NCI-H2196 (cell line): ENCODE measurements around the gene B4GALNT3.

Experiments used
- DNase-seq: peaks from one replicate; lab custom pipeline; 2025; ENCODE audit not compliant: unreplicated experiment; lab: John Stamatoyannopoulos, UW

Gene B4GALNT3

GRCh38 chr12:588024-588322, 128.2 kb downstream of the B4GALNT3 start:
- DNase-seq: no peak

- no peak for DNase-seq
These were observed 128.9 kb downstream of the B4GALNT3 start for GRCh38 chr12:588646-589045.

GRCh38 chr12:590206-590750, 130.5 kb downstream of the B4GALNT3 start:
- no peak for DNase-seq

GRCh38 chr12:591167-592023, 131.7 kb downstream of the B4GALNT3 start:
- DNase-seq: no peak

GRCh38 chr12:592024-592505, 132.3 kb downstream of the B4GALNT3 start:
- DNase-seq: no peak

GRCh38 chr12:593396-594270, 133.9 kb downstream of the B4GALNT3 start:
- DNase-seq: no peak

- peak; percentile 2 for DNase-seq
These were observed 138.3 kb downstream of the B4GALNT3 start for GRCh38 chr12:597926-598568.

GRCh38 chr12:599756-600155, 140.0 kb downstream of the B4GALNT3 start:
- DNase-seq: no peak

GRCh38 chr12:601976-602699, 142.4 kb downstream of the B4GALNT3 start:
- no peak for DNase-seq

- no peak for DNase-seq
These were observed 142.9 kb downstream of the B4GALNT3 start for GRCh38 chr12:602700-603068.

GRCh38 chr12:604956-605355, 145.2 kb downstream of the B4GALNT3 start:
- DNase-seq: no peak

GRCh38 chr12:607541-608001, 147.8 kb downstream of the B4GALNT3 start:
- no peak for DNase-seq

GRCh38 chr12:608413-608812, 148.7 kb downstream of the B4GALNT3 start:
- DNase-seq: no peak

- DNase-seq: no peak
These were observed 149.2 kb downstream of the B4GALNT3 start for GRCh38 chr12:608921-609320.

- no peak for DNase-seq
These were observed 152.0 kb downstream of the B4GALNT3 start for GRCh38 chr12:611721-612120.

- DNase-seq: no peak
These were observed 152.6 kb downstream of the B4GALNT3 start for GRCh38 chr12:612293-612692.

- DNase-seq: no peak
These were observed 153.1 kb downstream of the B4GALNT3 start for GRCh38 chr12:612886-613285.
